ENCODE measurements around the gene RB1.

GRCh38 chr13:48369988-48370387 is 66.4 kb downstream of the RB1 start:
- TF ChIP-seq POLR2A (IDR thresholded peaks at IDR 0.05): no peak
- no peak for TF ChIP-seq CTCF (IDR thresholded peaks at IDR 0.05)

Measured in esophagus squamous epithelium (tissue), 4 donors.